ENCODE measurements around the gene TACR3. TPM values are rescaled to one million over a fixed set of nuclear protein-coding genes. Genes with fewer than 3 reads are reported as not detected.

Gene TACR3
- under 1 TPM in 1 of 9 donors, not detected in 8; 0.13 TPM for total RNA-seq
- polyA plus RNA-seq: under 1 TPM in 1 of 3 donors, not detected in 2; under 0.01 TPM
- long read RNA-seq, donor 1: 0 reads
- long read RNA-seq, donor 2: 0 reads
- long read RNA-seq, donor 3: 0 reads
- long read RNA-seq, donor 4: 0 reads
- long read RNA-seq, donor 5: 0 reads
- long read RNA-seq, donor 6: 0 reads
- long read RNA-seq, donor 7: 0 reads
- long read RNA-seq, donor 8: 0 reads
- long read RNA-seq, donor 9: 0 reads
- long read RNA-seq, donor 10: 0 reads

DNA sequence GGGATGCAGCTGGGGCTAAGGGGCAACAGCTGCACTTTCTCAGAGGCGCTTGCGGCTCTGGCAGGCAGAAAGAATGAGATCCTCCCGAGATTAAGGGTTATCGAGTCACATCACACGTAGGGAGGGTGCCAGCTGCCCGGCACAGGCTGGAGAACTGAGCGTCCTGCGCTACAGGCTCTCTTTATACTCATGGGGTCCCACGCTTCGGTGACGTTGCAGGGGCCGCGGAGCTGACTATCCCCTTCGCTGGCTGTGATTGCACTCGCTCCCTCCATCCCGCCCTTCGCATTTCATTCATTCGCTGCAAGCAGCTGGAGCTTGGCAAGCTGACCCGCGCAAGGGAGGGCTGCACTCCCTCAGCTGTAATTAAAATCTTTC is at the start of gene TACR3:
TACR3 (minus strand) TSS at position 156 of the 378 bp plus-strand sequence. CDS start 310 bp downstream, outside the sequence.
- DNase-seq: no peak
- H3K4me3 ChIP-seq: no peak within 1 kb of the TSS
- TF ChIP-seq, protein P1, sequence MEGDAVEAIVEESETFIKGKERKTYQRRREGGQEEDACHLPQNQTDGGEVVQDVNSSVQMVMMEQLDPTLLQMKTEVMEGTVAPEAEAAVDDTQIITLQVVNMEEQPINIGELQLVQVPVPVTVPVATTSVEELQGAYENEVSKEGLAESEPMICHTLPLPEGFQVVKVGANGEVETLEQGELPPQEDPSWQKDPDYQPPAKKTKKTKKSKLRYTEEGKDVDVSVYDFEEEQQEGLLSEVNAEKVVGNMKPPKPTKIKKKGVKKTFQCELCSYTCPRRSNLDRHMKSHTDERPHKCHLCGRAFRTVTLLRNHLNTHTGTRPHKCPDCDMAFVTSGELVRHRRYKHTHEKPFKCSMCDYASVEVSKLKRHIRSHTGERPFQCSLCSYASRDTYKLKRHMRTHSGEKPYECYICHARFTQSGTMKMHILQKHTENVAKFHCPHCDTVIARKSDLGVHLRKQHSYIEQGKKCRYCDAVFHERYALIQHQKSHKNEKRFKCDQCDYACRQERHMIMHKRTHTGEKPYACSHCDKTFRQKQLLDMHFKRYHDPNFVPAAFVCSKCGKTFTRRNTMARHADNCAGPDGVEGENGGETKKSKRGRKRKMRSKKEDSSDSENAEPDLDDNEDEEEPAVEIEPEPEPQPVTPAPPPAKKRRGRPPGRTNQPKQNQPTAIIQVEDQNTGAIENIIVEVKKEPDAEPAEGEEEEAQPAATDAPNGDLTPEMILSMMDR (IDR thresholded peaks at IDR 0.05): no peak
- TF ChIP-seq POLR2A (IDR thresholded peaks at IDR 0.05): no peak

DNA sequence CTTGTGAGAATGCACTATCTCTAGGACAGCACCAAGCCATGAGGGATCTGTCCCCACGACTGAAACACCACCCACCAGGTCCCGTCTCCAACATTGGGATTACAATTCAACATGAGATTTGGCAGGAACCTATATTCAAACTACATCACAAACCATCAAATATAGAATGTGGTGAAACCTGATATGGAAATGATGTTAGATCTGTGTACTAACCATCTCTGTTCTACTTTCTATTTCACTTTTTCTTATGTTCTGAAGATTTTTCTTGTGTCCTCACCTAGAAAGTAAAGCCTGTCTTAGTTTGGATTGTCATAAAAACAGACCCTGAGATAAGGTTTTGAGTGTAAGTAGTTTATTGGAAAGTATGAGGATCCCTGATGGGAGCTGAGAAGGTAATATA is 37.8 kb upstream of the TACR3 start:
- Histone ChIP-seq H3K27me3 (no peaks in the 10 kb centered on the region), H3K4me1 (replicated peaks in 1 of 2) (no peaks in the 10 kb centered on the region), H3K27ac (no peak overlapping the region), H3K4me3 (no peak overlapping the region), H3K9me3 (replicated peaks in 1 of 3) (no peaks in the 10 kb centered on the region), H3K36me3 (replicated peaks in 1 of 2) (no peaks in the 10 kb centered on the region)
- WGBS, 4 donors: 64 to 86% (median 66%) methylated on average over 2 of the region's 2 CpGs
- intact Hi-C loops (cut with DNase I): no loop called here
- TF ChIP-seq, protein P1 (IDR thresholded peaks at IDR 0.05): no peak
- no peak for TF ChIP-seq POLR2A (IDR thresholded peaks at IDR 0.05)
- DNase-seq: no peak

More for the DNA sequence above, at the start of gene TACR3:
- peaks cover 0 to 5% (median 0%) of the 10 kb centered on the region in 3 donors for H3K9me3 ChIP-seq (replicated peaks in 1 of 3)
- H3K4me1 ChIP-seq (replicated peaks in 1 of 2): no peaks in the 10 kb centered on the region
- H3K27ac ChIP-seq: no peak within 1 kb of the TSS
- no peaks in the 10 kb centered on the region for H3K36me3 ChIP-seq (replicated peaks in 1 of 2)
- H3K27me3 ChIP-seq: no peaks in the 10 kb centered on the region
- intact Hi-C loops (cut with DNase I): no loop called here
- WGBS, 4 donors: 1 to 7% (median 2%) methylated on average over 7 to 20 of the region's 20 CpGs

DNA sequence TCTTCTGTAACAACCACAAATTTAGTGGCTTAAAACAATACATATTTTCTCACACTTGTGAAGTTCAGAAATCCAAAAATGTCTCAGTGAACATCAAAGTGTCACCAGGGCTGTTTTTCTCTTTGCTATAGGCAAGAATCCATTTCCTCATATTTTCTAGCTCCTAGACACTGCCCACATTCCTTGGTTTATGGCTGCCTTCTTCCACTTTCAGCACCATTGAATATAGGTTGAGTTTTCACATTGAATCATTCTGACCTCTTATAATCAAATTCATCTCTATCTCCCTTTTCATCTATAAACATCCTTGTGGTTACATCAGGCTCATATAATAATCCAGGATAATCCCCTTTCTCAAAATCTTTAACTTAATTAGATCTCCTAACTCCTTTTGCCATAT is 37.0 kb upstream of the TACR3 start:
- intact Hi-C loops (cut with DNase I): no loop called here
- Histone ChIP-seq H3K9me3 (replicated peaks in 1 of 3) (no peaks in the 10 kb centered on the region), H3K4me3 (no peak overlapping the region), H3K36me3 (replicated peaks in 1 of 2) (no peaks in the 10 kb centered on the region), H3K4me1 (replicated peaks in 1 of 2) (no peaks in the 10 kb centered on the region), H3K27ac (no peak overlapping the region), H3K27me3 (no peaks in the 10 kb centered on the region)
- no peak for DNase-seq
- TF ChIP-seq, protein P1 (IDR thresholded peaks at IDR 0.05): no peak
- no peak for TF ChIP-seq POLR2A (IDR thresholded peaks at IDR 0.05)

DNA sequence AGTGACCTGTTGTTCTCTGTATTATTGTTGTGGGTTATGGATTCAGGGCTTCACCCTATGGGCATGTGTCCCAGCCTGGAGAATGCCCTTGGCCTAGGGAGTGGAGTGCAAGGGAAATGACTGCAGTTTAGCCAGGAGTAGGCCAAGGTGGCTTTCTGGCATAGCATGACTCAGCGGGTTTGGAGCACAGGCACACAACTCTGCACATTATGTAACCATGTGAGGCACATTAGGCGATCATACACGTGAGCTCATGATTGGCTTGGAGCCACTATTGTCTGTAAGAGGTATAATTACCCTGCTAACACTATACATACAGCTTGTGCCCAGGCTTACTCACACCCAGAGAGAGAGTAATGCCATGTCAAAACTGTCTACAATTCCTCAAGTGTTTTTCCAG is 35.1 kb upstream of the TACR3 start:
- Histone ChIP-seq H3K4me3 (no peak overlapping the region), H3K9me3 (replicated peaks in 1 of 3) (no peaks in the 10 kb centered on the region), H3K36me3 (replicated peaks in 1 of 2) (no peaks in the 10 kb centered on the region), H3K27ac (no peak overlapping the region), H3K4me1 (replicated peaks in 1 of 2) (no peaks in the 10 kb centered on the region), H3K27me3 (no peaks in the 10 kb centered on the region)
- TF ChIP-seq, protein P1 (IDR thresholded peaks at IDR 0.05): no peak
- no peak for TF ChIP-seq POLR2A (IDR thresholded peaks at IDR 0.05)
- peak in 2 of 7 donors; percentile 7 to 15 for DNase-seq
- 76 to 94% (median 78%) methylated on average over 3 of the region's 3 CpGs for WGBS, 4 donors
- intact Hi-C loops (cut with DNase I): no loop called here

Data from adrenal gland (tissue), 19 donors.